SU-DHL-6 (cell line): ENCODE measurements around the gene STPG2.

Experiments
- CTCF ChIP-seq: fragments of 200-600 bp; sonication (generic); IDR thresholded peaks from one replicate; pipeline ENCODE4 v1.5.1; 2017; ENCODE audit warnings: antibody characterized with exemption, mild to moderate bottlenecking, low read length, moderate library complexity; ENCODE audit not compliant: insufficient read depth, poor library complexity, severe bottlenecking
- EZH2phosphoT487 ChIP-seq: fragments of 200-600 bp; sonication (generic), shearing (Covaris generic); conservative IDR thresholded peaks from 2 replicates; pipeline ENCODE4 v1.6.1; 2018; ENCODE audit warnings: mild to moderate bottlenecking, antibody characterized with exemption, low read length, moderate library complexity, mixed read lengths

DNA sequence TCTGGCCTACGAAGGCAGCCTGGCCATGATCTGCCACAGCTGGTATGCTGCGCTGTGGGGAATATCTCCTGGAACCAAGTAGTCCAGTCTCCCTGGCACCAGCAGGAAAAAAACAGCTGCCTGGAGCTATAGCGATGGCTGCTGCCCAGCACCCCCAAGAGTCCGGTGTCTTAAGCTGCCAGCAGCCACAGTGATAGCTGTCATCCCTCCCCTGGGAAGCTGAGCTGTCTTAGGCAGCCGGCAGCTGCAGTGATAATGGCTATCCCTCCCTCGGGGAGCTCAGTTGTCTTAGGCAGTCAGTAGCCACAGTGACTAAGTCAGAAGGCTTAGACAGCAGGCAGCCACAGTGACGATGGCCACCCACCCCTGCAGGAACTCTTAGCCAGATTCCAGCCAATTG is 205.1 kb downstream of the STPG2 start:
- TF ChIP-seq CTCF (no peak), EZH2phosphoT487 (no peak)
